ENCODE results near the gene CHD6.

The CHD6 gene

GRCh38 chr20:41457173-41457857 lies 160.9 kb downstream of the CHD6 start:
- no peak for DNase-seq

- peak; percentile 44 for DNase-seq
Measured at GRCh38 chr20:41456351-41456750, 161.8 kb downstream of the CHD6 start.

GRCh38 chr20:41454250-41454649 lies 163.9 kb downstream of the CHD6 start:
- DNase-seq = no peak

- no peak for DNase-seq
Measured at GRCh38 chr20:41453010-41453950, 164.9 kb downstream of the CHD6 start.

- DNase-seq = peak; percentile 17
Measured at GRCh38 chr20:41452226-41452625, 166.0 kb downstream of the CHD6 start.

GRCh38 chr20:41447006-41447405 lies 171.2 kb downstream of the CHD6 start:
- no peak for DNase-seq

GRCh38 chr20:41446456-41446855 lies 171.7 kb downstream of the CHD6 start:
- no peak for DNase-seq

- DNase-seq = no peak
Measured at GRCh38 chr20:41444821-41445220, 173.4 kb downstream of the CHD6 start.

GRCh38 chr20:41443691-41444090 lies 174.5 kb downstream of the CHD6 start:
- no peak for DNase-seq

GRCh38 chr20:41440882-41441281 lies 177.3 kb downstream of the CHD6 start:
- no peak for DNase-seq

GRCh38 chr20:41437836-41438235 lies 180.3 kb downstream of the CHD6 start:
- DNase-seq = no peak

GRCh38 chr20:41436679-41437078 lies 181.5 kb downstream of the CHD6 start:
- no peak for DNase-seq

GRCh38 chr20:41433203-41433602 lies 185.0 kb downstream of the CHD6 start:
- DNase-seq = no peak

GRCh38 chr20:41432746-41433145 lies 185.4 kb downstream of the CHD6 start:
- no peak for DNase-seq

GRCh38 chr20:41428285-41428684 lies 189.9 kb downstream of the CHD6 start:
- DNase-seq = no peak

- no peak for DNase-seq
Measured at GRCh38 chr20:41427833-41428232, 190.3 kb downstream of the CHD6 start.

- no peak for DNase-seq
Measured at GRCh38 chr20:41426976-41427375, 191.2 kb downstream of the CHD6 start.

GRCh38 chr20:41426086-41426830 lies 191.9 kb downstream of the CHD6 start:
- DNase-seq = no peak

- no peak for DNase-seq
Measured at GRCh38 chr20:41425180-41425884, 192.8 kb downstream of the CHD6 start.

- no peak for DNase-seq
Measured at GRCh38 chr20:41424546-41424945, 193.6 kb downstream of the CHD6 start.

GRCh38 chr20:41424011-41424410 lies 194.2 kb downstream of the CHD6 start:
- DNase-seq = no peak

GRCh38 chr20:41422953-41423352 lies 195.2 kb downstream of the CHD6 start:
- no peak for DNase-seq
